ENCODE data around the gene ASCC3.

DNA sequence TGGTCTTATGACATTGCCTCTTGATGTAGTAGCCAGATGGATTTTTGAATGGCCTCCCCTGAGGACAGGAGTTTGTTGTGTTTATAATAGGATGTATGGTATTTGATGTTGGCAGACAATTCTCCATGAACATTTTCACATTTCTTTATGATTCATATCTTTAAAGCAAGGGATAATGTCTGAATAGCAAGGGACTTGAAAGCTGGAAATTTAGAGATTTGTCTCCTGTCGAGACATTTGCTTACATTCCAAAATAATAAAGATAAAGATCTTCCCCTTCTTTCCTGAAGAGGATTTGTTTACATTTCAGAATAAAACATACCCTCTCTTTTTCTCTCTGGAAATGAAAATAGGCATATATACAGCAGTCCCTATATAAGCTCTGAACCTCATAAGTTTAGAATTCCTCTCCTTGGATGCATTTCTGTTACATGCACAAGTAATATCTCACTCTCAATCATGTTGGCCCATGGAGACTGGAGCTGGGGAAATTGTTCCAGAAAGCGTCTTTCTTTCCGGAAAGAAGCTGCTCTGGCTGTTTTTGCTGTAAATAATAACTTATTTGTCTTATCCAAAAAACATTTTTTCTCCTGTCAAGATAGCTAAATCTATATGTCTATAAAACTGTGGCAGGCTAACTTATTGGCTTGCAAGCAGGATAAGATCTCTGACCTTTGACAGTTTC lies 42.5 kb upstream of the ASCC3 start:
- TF ChIP-seq POLR2A (IDR thresholded peaks at IDR 0.05; ENCODE audit: low read depth, low read length): no peak
- no peak for TF ChIP-seq POLR2AphosphoS5 (IDR thresholded peaks at IDR 0.05; ENCODE audit: low read depth, low read length)
- no peak for TF ChIP-seq TAF1 (IDR thresholded peaks at IDR 0.05; ENCODE audit: low read depth, low read length)
- TF ChIP-seq SPI1 (IDR thresholded peaks at IDR 0.05; ENCODE audit: low read depth, low read length): no peak
- TF ChIP-seq PAX5 (IDR thresholded peaks at IDR 0.05; ENCODE audit: insufficient read depth, low read length, severe bottlenecking): no peak

Data from GM12891 (cell line).